Hepatocyte (in vitro differentiated cells): ENCODE data around the gene RECK.

Source experiments
- CTCF ChIP-seq: fragments of 200-600 bp; sonication (generic); IDR thresholded peaks from 2 replicates; pipeline ENCODE4 v1.5.1; 2016; ENCODE audit warnings: antibody characterized with exemption, mild to moderate bottlenecking; ENCODE audit not compliant: poor library complexity
- EZH2 ChIP-seq: fragments of 200-600 bp; sonication (generic); IDR thresholded peaks from 2 replicates; pipeline ENCODE4 v1.6.1; 2016; ENCODE audit warnings: antibody characterized with exemption, mild to moderate bottlenecking, borderline replicate concordance
- EZH2phosphoT487 ChIP-seq: fragments of 200-600 bp; sonication (generic); IDR thresholded peaks from one replicate; pipeline ENCODE4 v1.6.1; 2018; ENCODE audit warnings: antibody characterized with exemption, mild to moderate bottlenecking, low read depth, moderate library complexity; ENCODE audit not compliant: unreplicated experiment, severe bottlenecking

GRCh38 chr9:36123515-36123914, 86.8 kb downstream of the RECK start:
- TF ChIP-seq EZH2 (no peak), CTCF (no peak), EZH2phosphoT487 (no peak)
